GM21723 (cell line): ENCODE data around the gene RALGPS2.

Experiments used
- ATAC-seq: cut with Tn5 transposase; IDR thresholded peaks from one replicate; pipeline ENCODE4 v1.9.1; 2021; ENCODE audit warnings: mild to moderate bottlenecking, moderate library complexity; ENCODE audit not compliant: unreplicated experiment

Gene RALGPS2, protein sequence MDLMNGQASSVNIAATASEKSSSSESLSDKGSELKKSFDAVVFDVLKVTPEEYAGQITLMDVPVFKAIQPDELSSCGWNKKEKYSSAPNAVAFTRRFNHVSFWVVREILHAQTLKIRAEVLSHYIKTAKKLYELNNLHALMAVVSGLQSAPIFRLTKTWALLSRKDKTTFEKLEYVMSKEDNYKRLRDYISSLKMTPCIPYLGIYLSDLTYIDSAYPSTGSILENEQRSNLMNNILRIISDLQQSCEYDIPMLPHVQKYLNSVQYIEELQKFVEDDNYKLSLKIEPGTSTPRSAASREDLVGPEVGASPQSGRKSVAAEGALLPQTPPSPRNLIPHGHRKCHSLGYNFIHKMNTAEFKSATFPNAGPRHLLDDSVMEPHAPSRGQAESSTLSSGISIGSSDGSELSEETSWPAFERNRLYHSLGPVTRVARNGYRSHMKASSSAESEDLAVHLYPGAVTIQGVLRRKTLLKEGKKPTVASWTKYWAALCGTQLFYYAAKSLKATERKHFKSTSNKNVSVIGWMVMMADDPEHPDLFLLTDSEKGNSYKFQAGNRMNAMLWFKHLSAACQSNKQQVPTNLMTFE

DNA sequence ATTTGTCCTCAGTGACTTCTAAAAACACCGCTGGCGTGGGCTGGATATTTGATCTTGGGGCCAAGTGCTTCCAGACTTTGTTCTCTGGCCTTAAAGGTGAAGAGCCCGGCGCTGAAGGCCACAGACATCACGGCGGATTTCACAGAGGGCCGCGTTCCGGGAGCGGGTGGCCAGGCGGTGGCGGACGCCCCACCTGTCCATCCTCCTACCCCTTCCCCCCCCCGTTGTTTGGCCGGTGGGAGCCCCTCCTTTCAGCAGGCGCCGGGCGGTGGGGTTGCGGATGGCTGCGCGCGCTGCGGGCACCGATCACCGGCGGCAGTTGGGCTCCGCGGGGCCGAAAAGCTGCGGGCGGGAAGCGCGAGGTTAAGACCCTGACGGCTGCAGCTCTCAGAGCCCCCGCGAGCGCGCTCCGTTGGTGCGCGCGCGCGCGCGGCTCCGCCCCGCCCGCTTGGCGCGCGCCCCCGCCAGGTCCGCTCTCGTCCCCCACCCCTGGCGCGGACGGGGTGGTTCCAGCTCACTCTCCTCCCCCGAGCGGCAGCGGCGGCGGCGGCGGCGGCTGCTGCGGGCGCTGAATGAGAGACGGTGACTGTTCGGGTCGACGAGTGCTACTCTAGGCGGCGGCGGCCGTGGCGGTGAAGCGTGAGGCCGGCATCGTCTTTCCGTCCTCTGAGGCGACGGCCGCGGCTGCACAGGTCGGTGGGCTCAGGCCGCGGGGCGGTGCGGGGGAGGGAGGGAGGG, at the start of gene RALGPS2:
Gene RALGPS2, plus strand, starts transcription at position 517 of the 738 bp plus-strand sequence. CDS start 51,521 bp downstream, outside the sequence.
- peak; percentile 64 for ATAC-seq

DNA sequence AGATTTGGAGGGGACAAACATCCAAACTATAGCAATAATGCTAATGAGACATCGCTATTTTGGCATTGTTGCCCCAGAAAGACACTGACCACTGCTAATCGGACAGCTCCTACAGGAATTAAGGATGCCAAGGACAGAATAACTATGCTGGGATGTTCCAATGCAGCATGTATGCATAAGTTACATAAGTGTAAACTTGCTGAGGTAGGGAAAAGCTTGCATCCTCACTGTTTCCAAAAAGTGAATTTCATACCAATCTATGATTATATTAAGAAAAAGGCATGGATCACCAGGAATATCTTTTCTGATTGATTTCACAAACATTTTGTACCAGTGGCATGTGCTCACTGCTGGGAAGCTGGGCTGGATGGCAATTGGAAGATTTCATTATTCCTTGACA, 45.8 kb upstream of the RALGPS2 start:
- ATAC-seq: no peak

DNA sequence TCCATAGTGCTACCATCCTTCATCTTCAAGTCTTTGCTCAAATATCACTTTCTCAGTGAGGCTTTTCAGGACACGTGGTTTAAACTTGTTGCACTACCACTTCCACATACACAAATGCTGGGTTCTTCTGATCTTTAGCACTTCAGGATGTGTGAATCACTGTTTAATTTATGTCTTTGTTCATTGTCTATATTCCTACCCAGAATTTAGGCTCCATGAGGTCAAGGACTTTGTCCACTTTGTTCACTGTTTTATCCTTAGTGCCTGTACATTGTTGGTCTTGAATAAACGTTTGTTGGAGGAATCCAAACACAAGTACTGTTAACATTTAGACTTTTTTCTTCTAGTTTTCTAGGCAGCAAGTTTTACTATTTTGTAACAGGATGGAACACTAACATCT, 42.6 kb upstream of the RALGPS2 start:
- no peak for ATAC-seq

DNA sequence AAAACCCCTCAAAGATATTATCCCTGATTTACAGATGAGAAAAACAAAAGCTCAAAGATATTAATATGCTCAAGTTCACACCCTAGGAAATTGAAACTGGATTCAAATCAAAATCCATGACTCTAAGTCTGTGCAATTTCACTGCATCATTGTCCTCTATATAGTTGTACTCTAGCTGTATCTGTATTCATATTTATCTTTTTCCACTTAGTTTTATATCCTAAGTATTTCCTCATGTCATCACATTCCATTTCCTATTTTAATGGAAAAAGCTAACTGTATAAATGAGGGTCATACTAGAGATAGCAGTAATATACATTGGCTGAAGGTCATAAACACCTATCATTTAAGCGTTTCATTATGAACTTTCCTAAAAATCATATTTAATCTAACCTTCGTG, 42.2 kb upstream of the RALGPS2 start:
- ATAC-seq: no peak

DNA sequence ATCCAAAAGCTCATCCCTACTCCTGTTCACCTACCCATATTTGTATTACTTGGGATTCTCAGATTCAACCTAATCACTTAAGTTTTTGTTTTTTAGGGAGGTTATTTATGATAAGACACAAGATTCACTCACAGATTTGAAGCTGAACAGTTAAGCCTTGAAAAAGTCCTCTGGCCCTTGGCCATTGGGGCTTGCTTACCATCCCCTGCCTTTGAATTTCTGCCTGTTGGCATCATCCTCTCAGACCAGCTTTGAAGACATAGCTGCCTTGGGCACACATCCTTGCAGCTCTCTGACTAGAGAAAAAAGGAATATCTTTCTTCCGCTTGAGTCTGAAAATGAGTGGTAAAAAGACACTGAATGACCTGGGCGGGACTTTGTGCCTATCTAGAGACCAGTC, 41.8 kb upstream of the RALGPS2 start:
- no peak for ATAC-seq

DNA sequence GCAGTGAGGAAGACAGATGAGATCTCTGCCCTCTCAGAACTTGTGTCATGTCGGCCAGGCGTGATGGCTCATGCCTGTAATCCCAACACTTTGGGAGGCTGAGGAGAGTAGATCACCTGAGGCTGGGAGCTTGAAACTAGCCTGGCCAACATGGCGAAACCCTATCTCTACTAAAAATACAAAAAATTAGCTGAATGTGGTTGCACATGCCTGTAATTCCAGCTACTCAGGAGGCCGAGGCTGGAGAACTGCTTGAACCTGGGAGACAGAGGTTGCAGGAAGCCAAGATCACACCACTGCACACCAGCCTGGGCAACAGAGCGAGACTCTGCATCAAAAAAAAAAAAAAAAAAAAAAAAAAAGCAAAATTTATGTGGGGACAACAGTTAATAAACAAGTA, 40.9 kb upstream of the RALGPS2 start:
- peak; percentile 7 for ATAC-seq

DNA sequence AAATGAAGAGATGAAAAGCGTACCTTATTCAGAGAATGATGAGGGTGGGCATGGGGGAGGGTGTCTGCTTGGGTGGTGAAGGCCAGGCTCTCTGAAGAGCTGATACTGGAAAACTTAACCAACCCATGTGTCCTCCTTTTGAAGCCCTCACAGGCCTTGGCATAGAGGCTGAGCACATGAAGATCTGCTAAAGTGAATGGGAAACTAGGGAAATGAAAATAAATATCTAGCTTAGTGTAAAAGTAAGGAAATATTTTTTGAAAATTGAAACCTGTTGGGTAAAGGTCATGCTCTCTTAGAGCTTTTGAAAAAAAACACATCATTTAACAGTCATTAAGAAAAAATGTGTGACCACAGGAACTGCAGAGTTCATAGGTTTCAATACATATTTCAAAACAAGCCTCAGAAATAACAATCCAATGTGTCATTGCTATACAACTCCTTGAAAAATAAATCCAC, 40.5 kb upstream of the RALGPS2 start:
- ATAC-seq: peak; percentile 90

DNA sequence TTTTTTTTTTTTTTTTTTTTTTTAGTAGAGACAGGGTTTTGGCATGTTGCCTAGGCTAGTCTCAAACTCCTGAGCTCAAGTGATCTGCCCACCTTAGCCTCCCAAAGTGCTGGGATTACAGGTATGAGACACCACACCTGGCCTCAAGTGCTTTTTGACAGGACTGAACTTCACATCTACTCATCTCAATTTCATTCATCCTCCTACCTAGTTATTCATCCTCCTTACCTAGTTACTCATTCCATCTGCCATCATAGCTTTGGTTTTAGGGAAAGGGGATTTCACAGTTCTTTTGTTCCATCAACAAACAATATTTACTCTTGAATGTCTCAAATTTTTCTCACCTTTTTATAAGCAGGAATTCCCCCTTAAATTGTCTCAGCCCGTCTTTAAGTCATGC, 38.6 kb upstream of the RALGPS2 start:
- ATAC-seq: no peak

DNA sequence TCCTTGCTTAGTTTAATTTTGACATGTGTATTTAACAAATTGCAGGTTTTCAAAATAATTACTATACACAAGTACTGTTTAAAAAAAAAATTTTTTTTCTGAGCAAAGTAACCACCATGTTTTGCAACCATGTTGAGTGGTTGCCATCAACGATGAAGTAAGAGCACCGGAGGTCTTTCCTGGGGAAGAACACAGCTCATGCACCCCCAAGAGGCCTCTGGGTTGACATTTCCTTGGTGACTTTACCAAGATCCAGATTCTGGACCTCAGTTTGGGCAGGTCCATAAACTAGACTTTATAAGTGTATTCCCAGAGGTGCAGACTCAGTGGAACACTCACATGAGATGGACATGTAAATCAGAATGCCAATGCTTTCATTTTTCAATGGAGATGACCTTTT, 36.8 kb upstream of the RALGPS2 start:
- no peak for ATAC-seq

DNA sequence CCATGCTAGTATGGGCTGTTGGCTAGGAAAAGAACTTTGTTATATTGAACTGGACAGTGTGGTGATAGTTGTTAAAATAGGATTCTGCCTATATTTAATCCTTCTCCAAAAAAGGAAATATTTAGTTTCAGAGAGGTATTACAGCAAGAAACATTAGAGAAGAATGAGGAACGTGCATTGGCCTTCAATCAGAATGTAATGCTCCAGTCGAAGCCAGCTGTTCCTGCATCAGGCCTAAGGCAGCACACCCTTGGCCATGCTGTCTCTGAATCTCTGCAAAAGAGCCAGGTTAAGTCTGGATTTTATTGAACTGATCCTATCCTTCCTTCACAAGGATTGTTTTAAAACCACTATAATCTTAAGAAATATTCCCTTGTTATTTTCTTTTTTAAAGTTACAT, 35.3 kb upstream of the RALGPS2 start:
- ATAC-seq: no peak

DNA sequence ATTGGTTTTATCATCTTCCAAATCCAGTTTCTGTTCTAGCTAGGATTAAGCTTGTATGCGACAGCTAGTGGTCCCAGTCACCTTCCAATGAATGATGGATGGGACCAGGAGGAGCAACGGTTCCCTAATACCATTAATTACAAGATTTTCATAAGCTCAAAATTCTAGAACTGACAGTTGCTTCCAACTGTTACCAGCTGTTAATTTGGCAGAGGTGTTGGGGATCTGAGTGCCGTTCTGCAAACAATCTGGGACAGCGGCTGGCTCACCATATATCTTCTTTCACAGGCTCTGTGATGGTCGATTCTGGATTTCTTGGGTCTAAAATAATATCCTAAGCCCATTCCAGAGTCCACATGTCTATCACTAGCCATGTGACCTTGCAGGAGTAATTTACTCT, 34.5 kb upstream of the RALGPS2 start:
- ATAC-seq: no peak

DNA sequence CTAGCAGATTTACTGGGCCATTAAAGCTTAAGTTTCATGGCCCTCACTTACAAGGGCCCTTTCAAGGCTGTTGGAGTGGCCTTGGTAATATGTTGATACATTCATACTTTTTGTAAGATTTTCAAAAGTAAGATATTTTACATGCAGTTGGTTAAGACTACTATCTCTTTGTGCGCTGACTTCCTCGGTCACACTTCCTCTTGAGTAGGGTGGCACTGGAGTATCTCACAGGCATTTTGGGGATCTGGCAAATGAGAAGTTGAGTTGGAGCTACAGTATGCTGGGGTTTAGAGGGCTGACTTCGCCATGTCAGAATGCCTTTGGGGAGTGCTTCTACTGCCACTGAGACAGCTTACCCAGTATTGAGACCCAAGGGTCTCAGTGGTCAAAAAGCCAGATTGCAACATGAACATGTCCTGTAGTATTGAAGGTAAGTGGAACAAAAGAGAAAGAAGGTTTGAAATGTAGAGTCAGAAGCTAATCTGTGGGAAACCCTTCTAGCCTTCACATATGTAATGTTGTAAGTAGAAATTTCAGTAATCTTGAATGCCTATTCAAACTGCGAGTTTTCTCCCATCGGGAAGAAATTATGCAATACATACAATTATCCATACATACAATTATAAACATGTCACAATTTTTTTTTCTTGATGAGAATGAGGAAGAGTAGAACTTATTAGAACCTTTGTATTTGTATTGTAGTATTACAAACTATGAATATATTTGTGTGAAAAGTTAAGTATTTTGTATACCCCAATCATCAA, 32.3 kb upstream of the RALGPS2 start:
- ATAC-seq: no peak

DNA sequence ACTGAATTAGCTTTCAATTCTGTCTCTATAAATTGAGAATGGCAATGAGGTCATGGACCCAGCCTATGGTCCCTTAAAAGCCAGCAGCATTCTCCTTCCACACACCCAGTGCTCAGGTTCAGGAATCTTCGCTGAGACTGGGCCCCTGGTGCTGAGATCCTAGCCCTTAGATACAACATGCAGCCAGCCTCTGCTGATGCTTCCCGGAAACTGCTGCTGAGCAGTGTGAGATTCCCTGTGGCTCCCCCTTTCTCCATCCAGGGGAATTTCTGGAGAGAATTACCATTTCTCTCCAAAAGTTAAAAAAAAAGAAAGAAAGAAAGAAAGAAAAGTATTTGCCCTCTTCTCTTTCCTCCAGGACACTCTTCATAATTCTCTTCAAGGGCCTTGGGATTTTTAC, 31.7 kb upstream of the RALGPS2 start:
- ATAC-seq: no peak

DNA sequence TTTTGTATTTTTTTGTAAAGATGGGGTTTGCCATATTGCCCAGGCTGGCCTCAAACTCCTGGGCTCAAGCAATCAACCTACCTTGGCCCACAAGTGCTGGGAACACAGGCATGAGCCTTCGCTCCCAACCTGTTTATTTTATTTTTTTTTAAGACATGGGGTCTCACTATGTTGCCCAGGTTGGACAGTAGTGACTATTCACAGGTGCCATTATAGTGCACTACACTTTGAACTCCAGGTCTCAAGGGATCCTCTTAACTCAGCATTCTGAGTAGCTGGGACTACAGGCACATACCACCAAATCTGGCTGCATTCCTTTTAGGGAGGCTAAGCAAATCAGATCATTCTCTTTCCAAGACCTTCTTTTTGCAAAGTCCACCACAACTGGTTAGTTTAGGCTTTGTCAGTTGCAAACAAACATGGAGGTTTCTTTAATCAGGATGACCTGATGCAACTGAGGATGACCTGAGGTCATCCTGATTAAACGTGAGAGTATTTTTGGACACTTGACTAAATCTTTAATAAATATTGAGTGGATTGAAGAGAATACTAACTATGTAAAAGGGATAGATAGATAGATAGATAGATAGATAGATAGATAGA, 30.0 kb upstream of the RALGPS2 start:
- ATAC-seq: no peak

DNA sequence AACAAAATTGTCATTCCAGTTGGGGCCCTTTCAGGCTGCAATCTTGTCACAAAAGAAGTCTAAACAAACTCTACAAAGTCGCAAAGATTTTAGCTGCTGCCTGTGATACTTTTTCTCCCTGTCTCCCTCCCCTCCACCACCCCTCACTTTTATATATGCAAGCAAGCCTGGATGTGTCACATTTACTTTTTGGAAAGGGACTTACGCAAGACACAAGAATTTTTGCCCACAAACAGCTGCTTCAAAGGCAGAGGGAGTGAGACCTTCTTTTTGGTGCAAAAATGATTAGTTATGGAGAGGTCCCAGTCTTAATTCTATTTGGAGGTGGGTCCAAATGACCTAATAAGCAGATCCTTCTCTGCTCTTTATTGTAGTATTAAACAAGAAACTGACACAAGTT, 22.9 kb upstream of the RALGPS2 start:
- no peak for ATAC-seq

DNA sequence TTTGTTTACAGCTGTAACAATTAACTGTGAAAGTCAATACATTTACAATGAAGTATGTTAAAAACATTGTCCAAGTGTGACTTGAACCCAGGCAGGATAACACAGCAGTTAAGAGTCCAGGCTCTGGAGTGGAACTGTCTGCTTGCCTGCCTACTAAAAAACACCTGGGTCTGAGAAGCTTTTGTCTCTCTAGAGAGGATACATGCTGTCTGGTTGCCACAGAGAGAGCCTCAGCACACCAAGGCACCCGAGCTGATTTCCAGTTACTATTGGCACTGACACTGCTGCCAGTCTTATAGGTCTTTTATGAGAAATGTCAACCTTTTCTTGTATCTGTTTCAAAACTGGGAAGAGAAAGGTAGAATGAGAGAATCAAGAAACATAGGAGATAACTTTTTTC, 20.2 kb upstream of the RALGPS2 start:
- ATAC-seq: no peak

DNA sequence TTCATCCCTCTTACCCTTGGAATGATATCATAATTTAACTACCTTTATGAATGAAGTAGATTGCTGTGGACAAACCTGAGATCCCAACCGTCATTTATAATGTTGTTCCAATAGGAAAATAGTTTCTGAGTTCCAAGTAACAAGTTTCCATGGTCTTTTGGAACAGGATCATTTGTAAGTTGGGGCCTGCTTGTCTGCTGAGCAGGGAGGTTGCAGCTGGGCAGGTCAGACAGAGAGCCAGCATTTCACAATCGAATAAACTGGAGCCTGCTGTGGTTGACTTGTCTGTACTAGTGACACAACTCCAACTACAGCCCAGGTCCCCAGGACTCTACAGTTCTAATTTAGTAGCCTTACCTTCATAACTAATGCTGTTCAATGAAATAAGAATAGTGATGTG, 18.6 kb upstream of the RALGPS2 start:
- ATAC-seq: no peak

DNA sequence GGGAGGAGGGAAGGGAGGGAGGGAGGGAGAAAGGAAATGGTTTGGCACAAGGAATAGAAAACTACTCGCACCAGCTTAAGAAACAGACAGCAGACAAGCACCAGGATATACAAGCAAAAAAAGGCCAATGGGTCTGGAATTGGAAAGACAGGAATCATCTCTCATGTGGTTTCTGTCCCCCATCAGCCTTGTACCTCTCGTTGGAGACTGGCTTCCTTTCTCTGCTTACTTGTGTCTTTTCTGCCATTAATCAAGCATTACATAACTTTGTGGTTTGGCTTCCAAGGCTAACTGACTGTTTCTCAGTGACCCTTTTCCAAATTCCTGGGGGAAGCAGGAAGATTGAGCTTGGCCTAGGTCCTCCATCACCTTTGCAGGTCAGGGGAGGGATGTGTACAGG, 11.8 kb upstream of the RALGPS2 start:
- ATAC-seq: no peak

DNA sequence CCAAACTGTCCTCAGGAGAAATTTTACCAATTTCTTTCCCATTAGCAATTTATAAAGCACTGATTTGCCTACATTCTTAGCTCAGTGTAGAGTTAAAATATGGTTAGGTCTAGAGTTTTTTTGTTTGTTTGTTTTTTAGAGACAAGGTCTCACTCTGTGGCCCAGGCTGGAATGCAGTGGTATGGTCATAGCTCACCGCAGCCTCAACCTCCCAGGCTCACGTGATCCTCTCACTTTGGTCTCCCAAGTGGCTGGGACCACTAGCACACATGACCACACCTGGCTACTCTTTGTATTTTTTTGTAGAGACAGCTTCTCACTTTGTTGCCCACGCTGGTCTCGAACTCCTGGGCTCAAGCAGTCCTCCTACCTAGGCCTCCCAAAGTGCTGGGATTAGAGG, 10.6 kb upstream of the RALGPS2 start:
- no peak for ATAC-seq

DNA sequence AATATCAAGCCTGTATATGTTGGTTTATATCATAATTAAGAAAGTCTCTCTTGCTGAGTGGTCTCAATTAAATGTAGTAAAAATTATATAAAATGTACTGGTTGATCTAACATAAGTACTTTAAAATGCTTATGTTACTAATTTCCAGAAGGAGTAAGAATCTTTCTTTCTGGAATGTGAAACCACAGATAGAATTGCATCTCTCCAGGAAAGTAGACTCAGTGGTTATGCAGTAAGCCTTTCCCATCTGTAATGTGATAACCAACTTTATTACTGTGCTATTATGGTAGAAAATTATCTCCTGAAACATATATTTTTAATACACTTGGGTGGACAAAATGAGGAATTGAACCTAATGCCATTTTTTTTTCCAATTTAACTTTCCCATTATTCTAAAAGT, 8.9 kb upstream of the RALGPS2 start:
- no peak for ATAC-seq

DNA sequence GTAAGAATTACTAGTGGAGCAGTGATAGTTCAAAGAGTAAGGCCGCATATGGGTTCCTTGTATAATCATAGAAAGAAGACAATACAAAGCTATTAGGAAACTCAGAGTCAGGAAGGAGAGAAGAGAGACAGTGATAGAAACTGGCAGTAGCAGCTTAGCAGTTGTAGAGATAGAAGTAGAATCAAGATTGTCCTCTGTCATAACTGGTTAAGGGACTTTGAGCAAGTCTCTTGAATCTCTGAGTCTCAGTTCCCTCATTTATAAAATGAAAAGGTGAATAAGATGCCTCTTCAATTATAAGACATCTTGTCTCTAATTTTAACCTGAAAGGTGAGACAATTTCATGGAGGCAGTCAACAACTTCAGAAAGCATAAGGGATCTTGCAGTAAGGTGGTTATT, 6.5 kb upstream of the RALGPS2 start:
- no peak for ATAC-seq
